ENCODE results near the gene DIRAS1. TPM values are rescaled to one million over a fixed set of nuclear protein-coding genes. Genes with fewer than 3 reads are reported as not detected.

Gene DIRAS1
- total RNA-seq, 1 experiment from 2014 or later = 18.5 TPM

GRCh38 chr19:2706251-2706650 lies 14.9 kb downstream of the DIRAS1 start:
- Histone ChIP-seq H3K36me3 (ENCODE audit: control insufficient read depth, insufficient read depth, low read length) (no peaks in the 10 kb centered on the region), H3K9me3 (ENCODE audit: control insufficient read depth, insufficient read depth, low read depth, low read length) (no peaks in the 10 kb centered on the region), H3K4me1 (ENCODE audit: control insufficient read depth, insufficient read depth, low read length) (0 out of 2 replicates have a peak, but pooled peaks cover 3% of the 10 kb centered on the region), H3K4me3 (ENCODE audit: low read depth in 2 of 2, low read length in 2 of 2) (no peak overlapping the region), H3K27me3 (ENCODE audit: control insufficient read depth, insufficient read depth, low read length) (no peaks in the 10 kb centered on the region), H3K27ac (ENCODE audit: low read length) (no peak overlapping the region)
- DNase-seq (ENCODE audit: low read depth, low spot score) (no peak), ATAC-seq (no peak)
- TF ChIP-seq REST (IDR thresholded peaks at IDR 0.05; ENCODE audit: insufficient read depth in 1 of 2, low read depth in 2 of 2, low read length in 1 of 2) = no peak
- POLR2A ChIA-PET = no interaction called here
- in situ Hi-C loops (cut with HindIII; ENCODE audit: low pct_unique_long_range_greater_than_20kb, low sequenced_read_pairs) = no loop called here
- CTCF ChIA-PET = no interaction called here
- intact Hi-C loops (cut with micrococcal nuclease; ENCODE audit: unreplicated experiment) = no loop called here
- BruUV-seq (replicated peaks) = no TSS peak

GRCh38 chr19:2703691-2704216 lies 17.4 kb downstream of the DIRAS1 start:
- H3K36me3 ChIP-seq (ENCODE audit: control insufficient read depth, insufficient read depth, low read length) = no peaks in the 10 kb centered on the region
- ChIA-PET POLR2A (no interaction called here), CTCF (no interaction called here)
- DNase-seq (ENCODE audit: low read depth, low spot score) = no peak
- intact Hi-C loops (cut with micrococcal nuclease; ENCODE audit: unreplicated experiment) (no loop called here), in situ Hi-C loops (cut with HindIII; ENCODE audit: low pct_unique_long_range_greater_than_20kb, low sequenced_read_pairs) (no loop called here)
- no peak overlapping the region for H3K27ac ChIP-seq (ENCODE audit: low read length)
- 0 out of 2 replicates have a peak, but pooled peaks cover 3% of the 10 kb centered on the region for H3K4me1 ChIP-seq (ENCODE audit: control insufficient read depth, insufficient read depth, low read length)
- no peaks in the 10 kb centered on the region for H3K27me3 ChIP-seq (ENCODE audit: control insufficient read depth, insufficient read depth, low read length)
- BruUV-seq (replicated peaks) = no TSS peak
- no peak overlapping the region for H3K4me3 ChIP-seq (ENCODE audit: low read depth in 2 of 2, low read length in 2 of 2)
- ATAC-seq = no peak
- TF ChIP-seq SIN3A (IDR thresholded peaks at IDR 0.05; ENCODE audit: borderline replicate concordance, insufficient read depth, low read depth, low read length) = no peak
- TF ChIP-seq TCF7L2 (IDR thresholded peaks at IDR 0.05; ENCODE audit: low read depth, low read length) = no peak
- no peak for TF ChIP-seq POLR2AphosphoS5 (IDR thresholded peaks at IDR 0.05; ENCODE audit: low read depth, low read length)
- no peak for TF ChIP-seq CTCF (IDR thresholded peaks at IDR 0.05)
- no peak for TF ChIP-seq REST (IDR thresholded peaks at IDR 0.05; ENCODE audit: insufficient read depth in 1 of 2, low read depth in 2 of 2, low read length in 1 of 2)
- no peaks in the 10 kb centered on the region for H3K9me3 ChIP-seq (ENCODE audit: control insufficient read depth, insufficient read depth, low read depth, low read length)

Data from Panc1 (cell line).